GM23248 (cell line): ENCODE data around the gene DNASE1L1.

Experiments
- EZH2 ChIP-seq: fragments of 200-600 bp; sonication (generic); IDR thresholded peaks from 2 replicates; pipeline ENCODE4 v1.6.1; 2018; ENCODE audit warnings: antibody characterized with exemption, mild to moderate bottlenecking; ENCODE audit not compliant: insufficient read depth, poor library complexity, severe bottlenecking
- EZH2phosphoT487 ChIP-seq: fragments of 200-600 bp; sonication (generic); IDR thresholded peaks from 2 replicates; pipeline ENCODE4 v1.6.1; 2018; ENCODE audit warnings: antibody characterized with exemption, moderate library complexity, mild to moderate bottlenecking, low read depth; ENCODE audit not compliant: insufficient read depth

GRCh38 chrX:154443479-154443910 lies 34.4 kb upstream of the DNASE1L1 start:
- TF ChIP-seq EZH2phosphoT487 (no peak), EZH2 (no peak)
